GM19240 (cell line): ENCODE results near the gene ZNF783.
"Not testable (repeated sequence)": the region's sequence is repeated elsewhere in the genome, so short reads cannot be mapped to it uniquely, and the experiment has no call there.

Source experiments
- DNase-seq: peaks from one replicate; pipeline ENCODE4 v3.0.0; 2011; ENCODE audit warnings: low spot score; ENCODE audit not compliant: insufficient read length

Gene ZNF783

DNA sequence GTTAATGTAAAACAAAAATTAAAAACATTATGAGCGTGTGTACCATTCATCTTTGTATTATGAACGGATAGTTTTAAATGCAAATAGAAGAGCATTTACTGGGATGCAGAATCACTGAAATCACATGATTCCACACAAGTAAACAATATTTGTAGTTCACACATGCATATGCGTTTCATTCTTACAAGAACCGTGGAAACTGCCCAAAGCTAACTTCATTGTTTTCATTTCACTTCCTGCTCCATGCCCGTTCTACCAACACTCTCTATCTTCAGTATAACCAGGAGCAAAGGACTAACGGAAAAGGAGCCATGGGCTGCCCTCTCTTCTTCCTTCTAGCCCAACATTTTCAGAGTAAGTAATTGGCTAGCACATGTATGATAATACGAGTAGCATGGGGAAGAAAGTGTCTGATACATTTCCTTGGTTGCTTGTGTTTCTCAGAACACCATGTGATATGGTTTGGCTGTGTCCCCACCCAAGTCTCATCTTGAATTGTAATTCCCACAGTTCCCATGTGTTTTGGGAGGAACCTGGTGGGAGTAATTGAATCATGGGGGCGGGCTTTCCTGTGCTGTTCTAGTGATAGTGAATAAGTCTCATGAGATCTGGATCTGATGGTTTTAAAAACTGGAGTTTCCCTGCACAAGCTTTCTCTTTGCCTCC, 38.8 kb downstream of the ZNF783 start:
- no peak for DNase-seq

DNA sequence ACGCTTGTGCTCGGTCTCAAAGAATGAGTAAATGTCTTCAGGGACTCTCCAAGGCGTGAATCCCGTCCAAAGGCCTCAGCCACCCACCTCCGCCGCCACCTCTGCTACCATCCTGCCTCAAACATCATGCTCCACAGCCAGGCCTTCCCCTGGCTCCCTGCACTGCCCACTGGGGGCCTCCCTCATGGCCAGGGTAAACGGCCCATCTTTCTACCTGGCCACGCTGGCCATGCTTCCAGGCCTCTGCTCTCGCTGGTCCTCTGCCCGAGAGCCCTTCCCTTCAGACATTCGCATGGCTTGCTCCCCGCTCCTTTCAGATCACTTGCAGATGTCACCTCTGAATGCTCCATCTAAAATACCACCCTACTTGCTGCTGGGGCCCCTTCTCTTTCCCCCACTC, 40.2 kb downstream of the ZNF783 start:
- no peak for DNase-seq

GRCh38 chr7:149302865-149303264, 40.9 kb downstream of the ZNF783 start:
- DNase-seq: no peak

DNA sequence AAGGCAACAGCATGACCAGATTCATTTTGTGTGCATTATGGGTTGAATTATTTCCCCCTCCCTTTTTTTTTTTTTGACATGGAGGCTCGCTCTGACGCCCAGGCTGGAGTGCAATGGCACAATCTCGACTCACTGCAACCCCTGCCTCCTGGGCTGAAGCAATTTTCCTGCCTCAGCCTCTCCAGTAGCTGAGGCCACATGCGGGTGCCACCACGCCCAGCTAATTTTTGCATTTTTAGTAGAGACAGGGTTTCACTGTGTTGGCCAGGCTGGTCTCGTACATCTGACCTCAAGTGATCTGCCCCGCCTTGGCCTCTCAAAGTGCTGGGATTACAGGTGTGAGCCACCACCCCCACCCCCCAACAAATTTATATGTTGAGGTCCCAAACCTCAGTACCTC, 42.0 kb downstream of the ZNF783 start:
- DNase-seq: no peak

GRCh38 chr7:149306854-149307253, 44.9 kb downstream of the ZNF783 start:
- no peak for DNase-seq

GRCh38 chr7:149307775-149308501, 45.9 kb downstream of the ZNF783 start:
- DNase-seq: no peak

GRCh38 chr7:149310113-149310836, 48.3 kb downstream of the ZNF783 start:
- peak; percentile 42 for DNase-seq

- no peak for DNase-seq
Measured at GRCh38 chr7:149310990-149311573, 49.1 kb downstream of the ZNF783 start.

- no peak for DNase-seq
Measured at GRCh38 chr7:149313981-149314380, 52.0 kb downstream of the ZNF783 start.

GRCh38 chr7:149316606-149317005, 54.6 kb downstream of the ZNF783 start:
- no peak for DNase-seq

DNA sequence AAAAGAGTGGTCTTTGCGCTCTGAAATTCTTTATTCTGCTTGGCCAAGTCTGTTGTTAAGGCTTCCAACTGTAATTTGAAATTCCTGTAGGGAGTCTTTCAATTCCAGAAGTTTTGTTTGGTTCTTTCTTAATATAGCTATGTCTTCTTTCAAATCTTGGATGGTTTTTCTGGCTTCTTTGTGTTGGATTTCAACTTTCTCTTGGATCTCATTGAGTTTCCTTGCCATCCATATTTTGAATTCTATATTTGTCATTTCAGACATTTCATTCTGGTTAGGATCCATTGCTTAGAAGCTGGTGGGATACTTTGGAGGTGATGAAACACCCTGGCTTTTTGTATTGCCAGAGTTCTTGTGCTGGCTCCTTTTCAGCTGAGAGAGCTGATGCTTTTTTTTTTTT, 55.5 kb downstream of the ZNF783 start:
- no peak for DNase-seq

GRCh38 chr7:149317986-149318672, 56.1 kb downstream of the ZNF783 start:
- no peak for DNase-seq

- DNase-seq: no peak
Measured at GRCh38 chr7:149319376-149319775, 57.4 kb downstream of the ZNF783 start.

DNA sequence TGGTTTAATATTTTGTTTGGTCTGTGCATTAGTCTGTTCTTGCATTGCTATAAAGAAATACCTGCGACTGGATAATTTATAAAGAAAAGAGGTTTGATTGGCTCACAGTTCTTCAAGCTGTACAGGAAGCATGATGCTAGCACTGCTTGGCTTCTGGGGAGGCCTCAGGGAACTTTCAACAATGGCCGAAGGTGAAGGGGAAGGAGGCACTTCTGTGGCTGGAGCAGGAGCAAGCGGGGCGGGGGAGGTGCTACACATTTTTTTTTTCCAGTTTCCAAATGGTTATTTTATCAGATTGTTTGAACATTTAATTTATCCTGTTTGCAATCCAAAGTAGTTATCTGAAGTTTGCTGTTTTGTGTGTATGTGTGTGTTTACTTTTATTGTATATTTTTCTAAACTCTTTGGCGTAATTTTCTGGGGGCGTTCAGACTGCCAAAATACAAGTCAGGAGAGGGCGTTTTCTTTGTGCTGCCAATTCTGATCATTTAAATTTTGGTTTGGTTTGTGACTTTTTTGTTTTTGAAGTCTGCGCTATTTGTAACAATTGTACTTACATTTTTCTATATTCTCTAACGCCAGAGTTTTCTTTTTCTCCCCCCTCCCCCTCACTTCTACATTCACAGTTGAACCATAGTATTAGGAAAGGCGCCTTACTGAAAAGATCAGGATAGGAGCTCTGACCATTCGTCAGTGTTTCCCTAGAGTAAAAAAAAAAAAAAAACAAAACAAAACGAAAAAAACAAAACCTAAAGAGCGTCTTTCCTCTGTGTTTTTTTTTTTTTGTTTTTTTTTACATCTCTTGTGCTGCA, 58.5 kb downstream of the ZNF783 start:
- no peak for DNase-seq

DNA sequence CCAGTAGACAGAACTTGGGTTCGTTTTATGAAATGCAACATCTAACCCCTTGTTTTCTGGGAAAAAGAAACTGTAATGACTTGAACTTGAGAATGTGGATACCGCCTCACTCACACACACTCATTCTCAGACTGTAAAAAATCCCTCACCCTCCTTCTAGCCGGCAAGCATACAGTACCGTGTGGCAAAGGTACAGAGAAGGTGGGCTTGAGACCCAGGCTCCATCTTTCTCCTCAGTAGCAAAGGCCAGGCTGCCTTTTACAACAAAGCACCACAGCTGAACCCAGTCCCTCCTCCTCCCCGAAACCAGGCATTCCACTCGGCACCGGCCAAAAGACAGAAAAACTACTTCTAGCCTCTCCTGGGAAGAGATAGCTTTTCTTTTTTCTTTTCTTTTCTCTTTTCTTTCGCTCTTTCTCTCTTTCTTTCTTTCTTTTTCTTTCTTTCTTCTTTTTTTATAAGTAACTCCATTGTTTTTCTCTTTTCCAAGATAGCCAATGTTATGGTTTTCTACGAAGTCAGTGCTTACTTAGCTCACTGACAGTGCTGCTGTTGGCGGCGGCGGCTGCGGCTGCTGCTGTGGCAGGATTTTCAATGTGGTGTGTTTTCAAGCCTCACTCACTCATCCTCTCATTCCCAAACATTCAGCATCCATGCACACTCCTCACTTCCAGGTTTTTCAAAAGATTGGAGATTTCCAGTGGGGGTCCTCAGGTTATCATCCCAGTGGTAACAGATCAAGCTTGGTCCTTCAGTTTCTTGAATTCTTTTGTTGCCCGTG, 59.3 kb downstream of the ZNF783 start:
- not testable (repeated sequence) for DNase-seq

DNA sequence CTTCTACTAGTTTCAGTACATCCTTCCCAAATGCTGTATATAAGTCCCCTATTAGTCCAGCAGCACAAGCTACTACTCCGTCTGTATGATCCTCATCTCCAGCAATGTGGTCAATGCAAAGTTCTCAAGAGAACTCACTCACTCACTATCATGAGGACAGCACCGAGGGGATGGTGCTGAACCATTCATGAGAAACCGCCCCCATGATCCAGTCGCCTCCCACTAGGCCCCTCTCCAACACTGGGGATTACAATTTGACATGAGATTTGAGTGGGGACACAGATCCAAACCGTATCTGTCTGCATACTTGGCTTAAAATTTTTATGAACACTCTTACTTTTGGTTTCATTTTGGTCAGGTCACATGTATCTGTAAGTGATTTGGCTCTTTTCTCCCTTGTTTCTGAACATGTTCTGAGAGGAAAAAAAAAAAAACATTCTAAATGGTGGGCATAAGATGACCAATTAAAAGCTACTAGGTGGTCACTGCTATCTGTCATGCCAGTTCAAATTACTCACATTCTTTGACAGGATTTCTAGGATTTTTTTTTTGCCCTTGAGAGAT, 60.1 kb downstream of the ZNF783 start:
- DNase-seq: no peak

DNA sequence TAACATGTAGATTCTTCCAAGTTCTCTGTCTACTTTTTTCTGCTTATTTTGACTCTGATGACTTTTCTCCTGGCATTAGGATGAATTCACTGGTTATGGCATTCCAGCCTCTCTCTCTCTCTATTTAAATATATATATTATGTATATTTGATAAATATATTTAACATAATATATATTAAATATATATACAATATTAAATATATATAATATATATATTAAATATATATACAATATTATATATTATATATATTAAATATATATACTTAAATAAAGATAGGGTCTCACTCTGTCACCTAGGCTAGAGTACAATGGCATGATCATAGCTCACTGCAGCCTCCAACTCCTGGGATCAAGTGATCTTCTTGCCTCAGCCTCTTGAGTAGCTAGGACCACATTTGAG, 60.7 kb downstream of the ZNF783 start:
- DNase-seq: no peak

DNA sequence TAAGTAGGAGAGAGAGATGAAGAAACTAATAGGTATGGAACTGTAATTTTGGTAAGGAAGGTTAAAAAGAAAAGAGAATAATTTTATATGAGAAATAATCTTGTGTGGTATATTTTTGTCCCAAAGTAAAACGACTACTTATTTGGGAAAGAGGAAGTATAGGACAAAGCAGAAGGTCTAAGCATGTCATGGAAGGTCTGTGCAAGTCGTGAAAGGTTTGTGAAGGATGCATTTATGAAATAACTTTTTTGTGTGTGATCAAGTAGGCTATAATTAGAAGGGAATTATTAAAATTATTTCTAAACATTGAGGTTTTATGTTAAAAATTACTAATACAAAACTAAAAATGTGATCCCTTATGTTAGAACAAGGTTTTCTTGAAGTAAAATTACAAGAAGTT, 63.3 kb downstream of the ZNF783 start:
- DNase-seq: no peak

DNA sequence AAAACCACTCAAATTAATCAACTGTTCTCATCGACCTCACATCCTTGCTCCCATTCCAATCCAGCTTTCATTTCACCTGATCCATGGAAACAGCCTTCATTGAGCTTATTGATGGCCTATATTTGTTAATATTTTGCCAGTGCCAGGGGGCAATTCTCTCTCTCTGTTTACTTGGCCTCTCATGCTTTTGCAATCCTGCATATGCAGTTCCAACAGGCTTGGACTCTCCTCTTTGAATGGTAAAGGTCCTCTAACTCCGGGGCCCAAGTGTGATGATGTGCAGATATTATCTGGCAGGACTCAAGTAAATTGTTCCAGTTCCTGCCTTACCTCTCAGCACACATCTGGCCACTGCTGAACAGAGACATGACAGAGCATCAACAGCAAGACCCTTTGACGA, 67.3 kb downstream of the ZNF783 start:
- DNase-seq: no peak
